Activated T-helper 17 cell treated with anti-CD3 and anti-CD28 coated beads, Interleukin-2, amount 50 U/mL, for 72 hours (primary cell): Measurements from ENCODE around the gene MKX. TPM values are rescaled to one million over a fixed set of nuclear protein-coding genes. Genes with fewer than 3 reads are reported as not detected.

ENCODE experiments used
- ATAC-seq: fragments of 150-1000 bp; cut with Tn5 transposase; replicated peaks from 2 replicates; pipeline ENCODE4 v1.10.0; 2021; ENCODE audit warnings: mild to moderate bottlenecking, moderate library complexity
- H3K27ac Mint-ChIP-seq: one replicate; pipeline ENCODE4 v1.8.0; 2022; ENCODE audit warnings: mixed read lengths
- H3K27me3 Mint-ChIP-seq: one replicate; pipeline ENCODE4 v1.8.0; 2022; ENCODE audit warnings: mixed read lengths
- H3K36me3 Mint-ChIP-seq: one replicate; pipeline ENCODE4 v1.8.0; 2022; ENCODE audit warnings: low read depth, mild to moderate bottlenecking, mixed read lengths
- H3K4me1 Mint-ChIP-seq: one replicate; pipeline ENCODE4 v1.8.0; 2022; ENCODE audit warnings: mixed read lengths
- H3K4me3 Mint-ChIP-seq: one replicate; pipeline ENCODE4 v1.8.0; 2022; ENCODE audit warnings: mild to moderate bottlenecking, mixed read lengths
- H3K9me3 Mint-ChIP-seq: one replicate; pipeline ENCODE4 v1.8.0; 2022; ENCODE audit warnings: mixed read lengths
- total RNA-seq, 2 donors: library from RNA; stranded (reverse); gene quantifications; one replicate each; pipeline ENCODE4 v1.2.3, GENCODE V29; 2022

MKX gene
- total RNA-seq, 2 donors from 2014 or later, result 0.11 TPM; not detected in 1

GRCh38 chr10:27661514-27662286, 83.9 kb downstream of the MKX start:
- Mint-ChIP-seq H3K9me3 (no peaks in the 10 kb centered on the region), H3K4me1 (no peaks in the 10 kb centered on the region), H3K4me3 (no peak overlapping the region), H3K36me3 (no peaks in the 10 kb centered on the region), H3K27ac (no peak overlapping the region), H3K27me3 (peaks cover 27% of the 10 kb centered on the region)
- no peak for ATAC-seq

DNA sequence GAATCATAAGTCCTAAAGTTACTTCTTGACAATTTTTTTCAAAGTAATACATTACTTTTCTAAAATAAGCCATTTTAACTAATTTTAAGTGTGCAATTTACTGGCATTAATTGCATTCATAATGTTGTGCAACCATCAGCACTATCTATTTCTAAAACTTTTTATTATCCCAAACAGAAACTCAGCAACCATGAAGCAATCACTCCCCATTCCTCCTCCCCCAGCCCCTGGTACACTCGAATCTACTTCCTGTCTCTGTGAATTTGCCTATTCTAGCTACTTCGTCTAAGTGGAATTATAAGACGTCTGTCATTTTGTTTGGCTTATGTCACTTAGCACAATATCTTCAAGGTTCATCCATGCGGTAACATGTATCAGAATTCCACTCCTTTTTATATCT, 84.9 kb downstream of the MKX start:
- Mint-ChIP-seq H3K4me1 (no peaks in the 10 kb centered on the region), H3K27ac (no peak overlapping the region), H3K36me3 (no peaks in the 10 kb centered on the region), H3K4me3 (no peak overlapping the region), H3K27me3 (peaks cover 24% of the 10 kb centered on the region), H3K9me3 (no peaks in the 10 kb centered on the region)
- ATAC-seq, result no peak

DNA sequence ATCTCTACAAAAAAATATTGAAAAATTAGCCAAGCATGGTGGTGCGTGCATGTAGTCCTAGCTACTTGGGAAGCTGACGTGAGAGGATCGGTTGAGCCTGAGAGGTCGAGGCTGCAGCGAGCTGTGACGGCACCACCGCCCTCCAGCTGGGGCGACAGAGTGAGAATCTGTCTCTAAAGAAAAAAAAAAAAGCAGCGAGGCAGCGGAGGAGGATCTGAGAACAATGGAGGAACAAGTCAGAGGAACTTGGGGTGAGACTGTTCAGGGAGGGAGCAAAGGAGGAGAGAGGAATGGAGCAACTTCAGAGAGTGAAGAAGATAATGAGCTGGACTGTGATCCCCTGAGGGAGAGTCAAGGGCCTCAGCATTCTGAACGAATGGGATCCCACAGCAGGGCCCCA, 85.4 kb downstream of the MKX start:
- H3K9me3 Mint-ChIP-seq, result no peaks in the 10 kb centered on the region
- H3K27ac Mint-ChIP-seq, result no peak overlapping the region
- H3K27me3 Mint-ChIP-seq, result peaks cover 21% of the 10 kb centered on the region
- H3K4me3 Mint-ChIP-seq, result no peak overlapping the region
- ATAC-seq, result no peak
- no peaks in the 10 kb centered on the region for H3K4me1 Mint-ChIP-seq
- no peaks in the 10 kb centered on the region for H3K36me3 Mint-ChIP-seq

DNA sequence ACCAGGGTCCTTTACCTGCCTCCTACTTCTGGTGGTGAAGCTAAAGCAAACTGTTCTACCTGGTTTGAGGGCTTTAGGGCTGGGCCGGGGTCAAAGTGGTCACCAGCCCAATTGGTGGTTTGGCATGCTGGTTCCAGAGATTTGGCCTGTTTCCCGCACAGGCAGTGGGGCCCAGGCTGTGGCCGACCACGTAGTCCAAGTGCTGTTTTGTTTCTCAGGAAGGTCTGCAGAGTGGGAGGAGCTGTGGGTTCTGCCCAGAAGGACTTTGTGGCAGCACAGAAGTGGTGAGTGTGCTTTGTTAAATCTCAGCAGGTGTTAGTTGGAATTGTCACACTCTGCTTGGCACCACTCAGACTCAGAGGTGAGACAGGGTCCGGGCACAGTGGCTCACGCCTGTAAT, 85.8 kb downstream of the MKX start:
- Mint-ChIP-seq H3K27me3 (peaks cover 18% of the 10 kb centered on the region), H3K36me3 (no peaks in the 10 kb centered on the region), H3K4me3 (no peak overlapping the region), H3K4me1 (no peaks in the 10 kb centered on the region), H3K27ac (no peak overlapping the region), H3K9me3 (no peaks in the 10 kb centered on the region)
- no peak for ATAC-seq

DNA sequence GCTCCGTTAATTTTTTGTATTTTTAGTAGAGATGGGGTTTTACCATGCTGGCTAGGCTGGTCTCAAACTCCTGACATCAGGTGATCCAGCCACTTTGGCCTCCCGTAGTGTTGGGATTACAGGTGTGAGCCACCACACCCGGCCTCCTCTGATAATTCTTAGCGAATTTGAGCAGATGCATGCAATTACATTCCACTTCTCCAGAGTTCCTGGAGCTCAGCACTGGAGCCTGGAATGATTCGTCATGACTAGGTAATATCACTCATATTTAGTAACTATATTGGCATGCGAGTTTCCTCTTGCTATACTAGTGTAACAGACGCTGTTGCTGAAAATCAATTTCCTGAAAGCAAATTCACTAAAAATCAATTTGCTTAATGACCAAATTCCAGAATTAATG, 86.8 kb downstream of the MKX start:
- Mint-ChIP-seq H3K4me3 (no peak overlapping the region), H3K36me3 (no peaks in the 10 kb centered on the region), H3K9me3 (no peaks in the 10 kb centered on the region), H3K27ac (no peak overlapping the region), H3K27me3 (peaks cover 18% of the 10 kb centered on the region), H3K4me1 (no peaks in the 10 kb centered on the region)
- no peak for ATAC-seq

- H3K9me3 Mint-ChIP-seq, result no peaks in the 10 kb centered on the region
- H3K27me3 Mint-ChIP-seq, result peaks cover 6% of the 10 kb centered on the region
- H3K4me3 Mint-ChIP-seq, result no peak overlapping the region
- H3K27ac Mint-ChIP-seq, result peak overlapping the region; percentile 40
- no peak for ATAC-seq
- H3K36me3 Mint-ChIP-seq, result no peaks in the 10 kb centered on the region
- peaks cover 4% of the 10 kb centered on the region for H3K4me1 Mint-ChIP-seq
Observed at GRCh38 chr10:27655296-27655695, 90.3 kb downstream of the MKX start.

- Mint-ChIP-seq H3K36me3 (no peaks in the 10 kb centered on the region), H3K27me3 (peaks cover 9% of the 10 kb centered on the region), H3K9me3 (no peaks in the 10 kb centered on the region), H3K27ac (no peak overlapping the region), H3K4me1 (peaks cover 4% of the 10 kb centered on the region), H3K4me3 (no peak overlapping the region)
- ATAC-seq, result no peak
Observed at GRCh38 chr10:27654284-27654683, 91.3 kb downstream of the MKX start.

- no peak overlapping the region for H3K27ac Mint-ChIP-seq
- peaks cover 4% of the 10 kb centered on the region for H3K9me3 Mint-ChIP-seq
Observed at GRCh38 chr10:27646604-27647175, 98.9 kb downstream of the MKX start.

DNA sequence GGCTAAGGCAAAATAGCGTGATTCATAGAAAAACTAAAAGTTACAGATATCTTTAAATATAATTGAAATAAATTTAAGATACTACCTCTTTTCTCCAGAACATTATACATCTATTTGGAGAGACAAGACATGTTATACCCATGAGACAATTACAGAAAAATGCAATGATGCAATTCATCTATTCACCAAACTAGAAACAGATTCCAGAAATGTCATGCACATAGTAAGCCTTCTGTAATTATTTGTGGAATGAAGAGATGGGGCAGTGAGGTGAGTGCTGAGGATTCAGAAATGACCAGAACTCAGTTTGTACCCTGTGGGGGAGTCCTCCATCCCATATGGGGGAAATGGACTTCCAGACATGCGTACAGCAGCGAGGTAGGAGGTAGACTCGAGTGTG, 99.4 kb downstream of the MKX start:
- Mint-ChIP-seq H3K27ac (no peak overlapping the region), H3K4me3 (no peak overlapping the region), H3K36me3 (no peaks in the 10 kb centered on the region), H3K4me1 (no peaks in the 10 kb centered on the region), H3K9me3 (peaks cover 4% of the 10 kb centered on the region), H3K27me3 (peaks cover 26% of the 10 kb centered on the region)
- no peak for ATAC-seq

More at GRCh38 chr10:27646604-27647175, 98.9 kb downstream of the MKX start:
- no peak for ATAC-seq
- Mint-ChIP-seq H3K4me1 (no peaks in the 10 kb centered on the region), H3K27me3 (peaks cover 26% of the 10 kb centered on the region), H3K4me3 (no peak overlapping the region), H3K36me3 (no peaks in the 10 kb centered on the region)

GRCh38 chr10:27644307-27644939, 101.2 kb downstream of the MKX start:
- ATAC-seq, result no peak
- Mint-ChIP-seq H3K27me3 (peaks cover 18% of the 10 kb centered on the region), H3K4me3 (no peak overlapping the region), H3K36me3 (no peaks in the 10 kb centered on the region), H3K9me3 (peaks cover 4% of the 10 kb centered on the region), H3K27ac (no peak overlapping the region), H3K4me1 (no peaks in the 10 kb centered on the region)

- Mint-ChIP-seq H3K27me3 (peaks cover 14% of the 10 kb centered on the region), H3K27ac (no peak overlapping the region), H3K4me3 (no peak overlapping the region), H3K9me3 (peaks cover 4% of the 10 kb centered on the region), H3K4me1 (no peaks in the 10 kb centered on the region), H3K36me3 (no peaks in the 10 kb centered on the region)
- no peak for ATAC-seq
Observed at GRCh38 chr10:27643301-27643700, 102.3 kb downstream of the MKX start.

DNA sequence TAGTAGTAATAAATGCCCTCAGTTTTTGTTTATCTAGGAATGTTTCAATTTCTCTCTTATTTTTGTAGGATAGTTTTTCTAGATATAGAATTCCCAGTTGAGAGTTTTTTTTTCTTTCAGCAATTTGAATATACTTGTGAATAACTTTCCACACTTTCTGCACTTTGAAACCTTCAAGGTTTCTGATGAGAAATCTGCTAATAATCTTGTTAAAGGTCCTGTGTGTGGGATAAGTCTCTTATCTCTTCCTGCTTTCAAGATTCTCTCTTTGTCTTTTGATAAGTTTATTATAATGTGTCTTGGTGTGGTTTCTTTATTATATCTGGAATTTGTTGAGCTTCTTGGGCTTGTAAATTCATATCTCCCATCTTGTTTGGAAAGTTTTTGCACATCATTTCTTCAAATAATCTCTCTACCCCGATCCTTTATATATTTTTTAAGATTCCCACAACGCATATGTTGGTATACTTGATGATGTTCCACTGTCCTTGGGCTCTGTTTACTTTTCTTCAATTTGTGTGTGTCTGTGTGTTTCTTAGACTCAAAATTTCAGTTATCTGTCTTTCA, 103.5 kb downstream of the MKX start:
- Mint-ChIP-seq H3K9me3 (peaks cover 4% of the 10 kb centered on the region), H3K27me3 (peaks cover 15% of the 10 kb centered on the region), H3K4me3 (no peak overlapping the region), H3K4me1 (peaks cover 5% of the 10 kb centered on the region), H3K27ac (no peak overlapping the region), H3K36me3 (no peaks in the 10 kb centered on the region)
- ATAC-seq, result no peak

GRCh38 chr10:27638071-27638750, 107.4 kb downstream of the MKX start:
- no peak overlapping the region for H3K4me3 Mint-ChIP-seq
- H3K9me3 Mint-ChIP-seq, result peaks cover 4% of the 10 kb centered on the region
- peaks cover 3% of the 10 kb centered on the region for H3K27me3 Mint-ChIP-seq

GRCh38 chr10:27637601-27638000, 108.0 kb downstream of the MKX start:
- Mint-ChIP-seq H3K9me3 (peaks cover 4% of the 10 kb centered on the region), H3K27me3 (peaks cover 3% of the 10 kb centered on the region), H3K27ac (no peak overlapping the region), H3K36me3 (no peaks in the 10 kb centered on the region), H3K4me3 (no peak overlapping the region), H3K4me1 (peaks cover 5% of the 10 kb centered on the region)
- no peak for ATAC-seq

More at GRCh38 chr10:27638071-27638750, 107.4 kb downstream of the MKX start:
- Mint-ChIP-seq H3K27ac (no peak overlapping the region), H3K4me1 (peaks cover 5% of the 10 kb centered on the region), H3K36me3 (no peaks in the 10 kb centered on the region)
- ATAC-seq, result no peak
